ENCODE results near the gene GLRB.
"Not testable (repeated sequence)": the region's sequence is repeated elsewhere in the genome, so short reads cannot be mapped to it uniquely, and the experiment has no call there.

GLRB gene

DNA sequence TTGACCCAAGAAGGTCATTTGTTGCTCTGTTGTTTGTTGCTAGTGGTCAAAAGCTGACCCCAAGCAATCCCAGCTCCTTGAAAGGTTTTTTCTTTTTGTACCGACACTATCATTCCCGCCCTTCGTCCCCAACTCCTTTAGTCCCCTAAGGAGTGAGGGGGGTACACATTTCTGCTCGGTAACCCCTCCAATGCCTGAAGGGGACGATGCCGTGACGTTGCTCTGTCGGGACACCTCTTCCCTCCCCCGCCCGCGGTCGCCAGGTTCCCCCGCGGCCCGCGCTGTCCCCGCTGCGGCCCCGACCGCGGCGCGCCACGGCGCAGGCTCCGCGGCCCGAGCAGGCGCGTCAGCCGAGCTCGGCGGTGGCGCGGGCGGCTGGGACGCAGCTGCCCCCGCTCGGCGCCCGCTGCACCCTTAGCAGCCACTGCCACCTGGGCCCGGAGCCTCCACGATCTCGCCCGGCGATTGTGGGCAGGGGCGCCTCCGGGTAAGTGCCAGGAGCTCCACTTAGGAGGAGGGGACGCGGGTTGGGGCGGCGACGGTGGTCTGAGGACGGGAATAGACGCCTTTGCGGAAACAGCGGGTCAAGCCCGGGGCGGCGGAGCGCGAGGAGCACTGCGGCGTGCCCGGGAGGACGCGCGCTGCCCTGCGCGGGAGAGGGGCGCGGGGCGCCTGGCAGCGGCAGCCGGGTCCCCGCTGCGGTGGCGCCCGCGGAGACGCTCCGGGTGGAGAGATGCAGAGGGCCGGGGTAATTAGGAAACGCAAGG lies at the start of gene GLRB:
TSS of gene GLRB (plus strand) at position 340 of the 767 bp plus-strand sequence. CDS start 1,875 bp downstream, outside the sequence.
- no peak for DNase-seq

DNA sequence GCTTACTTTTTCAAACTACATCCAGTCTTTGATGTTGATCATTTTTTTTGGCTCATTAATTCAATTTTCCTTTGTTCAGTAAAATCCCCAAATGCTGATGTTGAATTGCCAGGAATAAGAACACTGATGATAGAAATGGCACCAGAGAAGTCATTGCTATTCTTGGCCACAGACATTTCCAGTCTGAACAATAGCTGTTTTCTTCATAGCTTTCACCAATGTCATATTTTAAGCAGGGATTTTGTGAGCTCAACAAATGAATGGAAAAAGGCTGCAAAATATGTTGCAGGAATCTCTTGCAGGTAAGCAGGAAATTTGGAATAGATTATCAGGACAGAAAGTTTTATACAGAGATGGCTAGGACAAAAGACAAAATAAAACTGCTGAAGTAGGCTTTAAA lies 40.5 kb upstream of the GLRB start:
- DNase-seq = no peak

DNA sequence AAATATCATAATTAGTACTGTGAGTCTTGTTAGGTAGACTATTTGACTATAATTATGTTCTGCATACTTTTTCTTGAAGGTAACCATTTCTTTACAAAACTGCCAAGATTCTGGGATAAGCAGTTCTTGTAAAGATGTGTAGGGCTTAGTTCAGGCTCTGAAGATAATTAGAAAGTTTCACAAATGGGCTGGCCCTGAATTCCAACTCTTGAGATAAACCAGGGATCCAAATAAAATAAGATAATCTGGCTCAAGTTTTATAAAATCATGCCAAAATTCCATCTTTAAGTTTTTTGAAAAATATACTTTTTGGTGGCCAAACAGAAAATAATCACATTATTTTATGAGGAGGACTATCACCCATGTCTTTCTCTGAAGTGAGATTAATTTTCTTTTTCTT lies 35.5 kb upstream of the GLRB start:
- no peak for DNase-seq

- peak; percentile 4 for DNase-seq
These were observed 32.8 kb upstream of the GLRB start for GRCh38 chr4:157043131-157043530.

- DNase-seq = no peak
These were observed 30.3 kb upstream of the GLRB start for GRCh38 chr4:157045507-157046127.

GRCh38 chr4:157048248-157048647 lies 27.7 kb upstream of the GLRB start:
- DNase-seq = no peak

DNA sequence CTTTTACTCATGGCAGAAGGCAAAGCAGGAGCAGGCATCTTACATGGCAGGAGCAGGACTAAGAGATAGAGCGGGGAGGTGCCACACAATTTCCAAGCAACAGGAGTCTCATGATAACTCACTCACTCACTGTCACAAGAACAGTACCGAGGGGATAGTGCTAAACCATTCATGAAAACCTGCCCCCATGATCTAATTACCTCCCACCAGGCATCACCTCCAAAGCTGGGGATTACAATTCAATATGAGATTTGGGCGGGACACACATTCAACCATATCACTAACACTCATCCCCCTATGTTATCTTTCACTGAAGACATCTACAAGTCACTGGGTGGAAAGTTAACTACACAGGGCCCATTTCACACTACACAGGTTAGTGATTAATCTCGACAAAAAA lies 25.4 kb upstream of the GLRB start:
- no peak for DNase-seq

GRCh38 chr4:157052429-157053040 lies 23.4 kb upstream of the GLRB start:
- DNase-seq = no peak

DNA sequence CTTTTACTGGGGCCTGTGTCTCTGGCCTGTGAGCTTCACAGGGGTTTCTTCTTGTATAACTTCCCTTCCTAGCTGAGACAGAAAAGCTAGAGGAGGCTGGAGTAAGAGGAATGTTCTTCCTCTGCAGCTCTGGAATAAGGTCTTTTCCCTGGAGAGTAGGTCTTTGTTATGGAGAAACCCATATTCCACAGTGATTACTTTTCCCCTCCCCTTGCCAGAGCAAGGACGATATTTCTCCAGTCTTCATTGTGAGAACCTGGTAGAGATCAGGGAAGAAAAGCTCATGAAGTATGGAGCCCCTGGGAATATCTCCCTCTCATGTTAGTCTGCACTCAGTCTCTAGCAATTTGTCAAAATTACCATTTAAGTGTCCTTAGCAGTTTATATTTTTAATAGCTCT lies 18.7 kb upstream of the GLRB start:
- DNase-seq = no peak

- DNase-seq = not testable (repeated sequence)
These were observed 17.1 kb upstream of the GLRB start for GRCh38 chr4:157058899-157059298.

- DNase-seq = no peak
These were observed 3.9 kb upstream of the GLRB start for GRCh38 chr4:157072002-157072401.

DNA sequence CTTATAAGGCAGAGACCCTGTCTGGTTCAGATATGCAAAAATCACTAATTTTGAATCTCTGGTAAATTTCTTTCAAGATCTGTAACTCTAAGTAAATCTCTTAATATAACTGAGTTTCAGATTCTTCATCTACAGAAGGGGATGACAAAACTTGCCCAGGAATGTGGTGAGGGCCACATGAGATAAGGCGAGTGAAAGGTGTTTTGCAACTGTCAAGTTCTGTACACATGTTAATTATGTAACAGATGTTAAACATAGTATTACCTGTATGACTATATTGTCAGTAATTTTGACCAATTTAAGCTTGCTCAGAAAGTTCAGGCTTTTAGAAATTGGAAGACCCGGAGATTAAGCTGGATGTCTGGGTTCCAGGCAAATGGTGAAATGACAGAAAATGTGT lies 549 bp upstream of the GLRB start:
- no peak for DNase-seq

- DNase-seq = no peak
These were observed 613 bp downstream of the GLRB start for GRCh38 chr4:157076578-157076947.

GRCh38 chr4:157079441-157079840 lies 3.5 kb downstream of the GLRB start:
- no peak for DNase-seq

DNA sequence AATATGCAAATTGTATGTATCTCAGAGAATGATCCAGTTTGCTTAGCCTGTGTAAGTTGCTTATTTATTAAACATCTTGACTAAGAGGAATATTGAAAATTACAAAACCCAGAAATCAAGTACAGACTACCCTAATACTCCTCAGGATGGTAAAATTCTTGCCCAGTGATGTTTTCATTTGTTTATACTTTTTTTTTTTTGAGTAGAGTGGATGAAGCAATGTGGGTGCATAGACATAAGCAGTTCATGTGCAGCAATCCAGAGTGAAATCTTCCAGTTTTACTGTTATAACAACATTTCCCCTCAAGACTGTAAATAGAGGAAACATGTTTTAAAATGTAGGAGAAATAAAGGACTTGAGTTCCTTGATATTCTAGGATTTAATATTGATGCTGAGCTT lies 4.7 kb downstream of the GLRB start:
- no peak for DNase-seq

GRCh38 chr4:157095716-157096115 lies 19.8 kb downstream of the GLRB start:
- DNase-seq = no peak

- no peak for DNase-seq
These were observed 20.5 kb downstream of the GLRB start for GRCh38 chr4:157096439-157096838.

DNA sequence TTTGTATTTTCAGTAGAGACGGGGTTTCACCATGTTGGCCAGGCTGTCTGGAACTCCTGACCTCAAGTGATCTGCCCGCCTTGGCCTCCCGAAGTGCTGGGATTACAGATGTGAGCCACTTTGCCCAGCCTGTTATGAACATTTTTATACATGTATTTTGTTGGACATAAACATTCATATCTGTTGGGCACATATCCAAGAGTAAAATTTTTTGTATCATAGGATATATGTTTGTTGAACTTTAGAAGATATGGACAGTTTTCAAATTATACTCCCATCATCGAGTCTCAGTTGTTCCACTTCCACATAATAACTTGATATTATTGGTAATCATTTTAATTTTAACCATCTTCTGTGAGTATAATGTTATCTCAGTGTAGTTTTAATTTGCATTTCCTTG lies 23.6 kb downstream of the GLRB start:
- DNase-seq = no peak

- DNase-seq = no peak
These were observed 28.6 kb downstream of the GLRB start for GRCh38 chr4:157104541-157104940.

DNA sequence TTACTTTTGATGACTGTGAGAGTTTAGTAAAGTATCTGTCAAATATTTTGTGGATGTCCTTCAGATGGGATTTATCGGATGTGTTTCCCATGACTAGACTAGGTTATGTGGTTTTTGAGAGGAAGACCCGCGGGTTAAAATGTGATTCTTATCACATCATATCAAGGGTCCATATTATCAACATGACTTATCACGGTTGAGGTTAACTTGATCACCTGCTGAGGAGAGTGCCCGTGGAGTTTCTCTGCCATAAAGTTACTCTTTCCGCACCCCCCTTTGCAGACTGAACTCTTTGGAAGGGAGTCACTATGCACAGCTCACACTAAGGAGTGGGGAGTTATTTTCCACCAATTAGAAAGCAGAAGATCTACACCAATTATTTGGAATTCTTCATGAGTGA lies 38.7 kb downstream of the GLRB start:
- DNase-seq = no peak

GRCh38 chr4:157115613-157116335 lies 39.8 kb downstream of the GLRB start:
- DNase-seq = no peak

DNA sequence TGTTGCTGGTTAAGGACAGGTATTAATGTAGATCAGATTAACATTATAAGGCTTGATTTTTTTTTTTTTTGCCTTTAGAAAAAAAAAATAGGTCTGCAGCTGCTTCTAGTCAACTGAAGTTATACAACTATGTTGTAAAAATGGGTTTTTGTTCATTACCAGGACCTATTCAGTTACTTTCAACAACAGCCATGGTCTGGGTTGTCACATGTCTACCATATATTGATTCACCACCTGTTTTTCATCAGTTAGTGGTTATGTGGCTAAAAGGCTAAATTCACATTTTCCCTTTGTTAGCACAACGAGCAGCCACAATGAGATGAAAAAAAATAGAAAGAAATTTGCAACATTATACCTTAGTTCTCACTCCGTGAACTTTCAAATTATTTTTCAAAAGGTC lies 45.5 kb downstream of the GLRB start:
- DNase-seq = no peak

DNA sequence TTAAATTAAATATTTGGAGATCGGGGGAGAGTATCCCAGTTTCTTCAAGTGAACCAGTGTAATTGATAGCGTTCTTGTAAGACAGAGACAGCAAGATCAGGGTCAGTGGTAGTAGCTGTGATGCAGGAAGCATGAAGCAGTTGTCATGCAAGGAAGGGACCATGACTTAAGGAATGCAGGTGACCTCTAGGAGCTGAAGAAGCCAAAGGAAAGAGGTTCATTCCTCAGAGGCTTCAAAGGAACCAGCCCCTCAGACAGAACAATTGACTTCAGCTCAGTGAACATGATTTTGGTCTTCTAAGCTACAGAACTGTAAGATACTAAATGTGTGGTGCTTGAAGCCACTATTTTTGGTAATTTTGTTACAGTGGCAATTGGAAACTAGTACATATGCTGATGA lies 51.6 kb downstream of the GLRB start:
- DNase-seq = no peak

DNA sequence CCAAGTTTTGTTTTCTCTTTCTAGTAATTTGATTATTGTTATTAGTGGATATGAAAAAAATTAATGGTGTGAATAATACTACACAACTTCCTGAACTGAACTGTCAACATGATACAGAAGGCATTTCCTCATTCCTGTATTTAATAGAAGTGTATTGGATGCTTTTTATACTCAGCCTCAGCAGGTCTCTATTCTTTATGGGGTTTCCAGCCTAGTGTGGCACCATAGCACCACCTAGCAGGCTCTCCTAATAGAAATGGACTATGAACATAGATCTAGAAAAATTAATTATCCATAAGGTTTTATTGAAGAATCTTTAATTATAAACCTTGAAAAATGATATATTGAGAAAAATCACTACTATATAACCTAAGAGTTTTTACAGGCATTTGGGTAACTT lies 52.4 kb downstream of the GLRB start:
- DNase-seq = no peak
